SK-N-MC (cell line): Measurements from ENCODE around the gene CFAP74.
"Not testable (repeated sequence)": the region's sequence is repeated elsewhere in the genome, so short reads cannot be mapped to it uniquely, and the experiment has no call there.

ENCODE experiments used
- DNase-seq: peaks from one replicate; pipeline ENCODE4 v3.0.0-alpha.2; 2011; ENCODE audit warnings: low read depth, low spot score
- H3K27ac ChIP-seq: fragments of 200-600 bp; sonication (generic); 2 replicates; pipeline ENCODE4 v1.5.1; 2016; ENCODE audit warnings: mixed run types
- H3K36me3 ChIP-seq: fragments of 200-600 bp; sonication (generic); 2 replicates; pipeline ENCODE4 v1.6.1; 2017; ENCODE audit warnings: antibody characterized with exemption, low read length, mixed read lengths; ENCODE audit not compliant: insufficient read depth
- H3K4me3 ChIP-seq: fragments of 200-600 bp; sonication (generic); 2 replicates; pipeline ENCODE4 v1.5.1; 2016
- H3K9ac ChIP-seq: fragments of 200-600 bp; sonication (generic); 2 replicates; pipeline ENCODE4 v1.8.0; 2017; ENCODE audit warnings: mixed run types, mixed read lengths; ENCODE audit not compliant: insufficient read length
- H3K9me3 ChIP-seq: fragments of 200-600 bp; sonication (generic); 2 replicates; pipeline ENCODE4 v1.6.1; 2017; ENCODE audit warnings: low read depth, mild to moderate bottlenecking, antibody characterized with exemption, low read length, moderate library complexity, mixed read lengths
- EZH2 ChIP-seq: fragments of 200-600 bp; sonication (generic); IDR thresholded peaks from one replicate; pipeline ENCODE4 v1.6.1; 2017; ENCODE audit warnings: antibody characterized with exemption
- FOXP2 ChIP-seq: optimal IDR thresholded peaks from 2 replicates; pipeline ENCODE3; 2011; ENCODE audit warnings: mild to moderate bottlenecking, moderate library complexity; ENCODE audit not compliant: insufficient read depth; ENCODE audit errors: extremely low read length, control extremely low read depth
- POLR2AphosphoS5 ChIP-seq: IDR thresholded peaks from 2 replicates; pipeline ENCODE4 v1.6.1; 2012; ENCODE audit warnings: mild to moderate bottlenecking, low read depth, low read length, borderline replicate concordance

The CFAP74 gene

GRCh38 chr1:1987142-1987510 is 16.5 kb downstream of the CFAP74 start:
- DNase-seq: no peak

GRCh38 chr1:1986451-1987141 is 17.0 kb downstream of the CFAP74 start:
- TF ChIP-seq EZH2 (no peak), FOXP2 (no peak), POLR2AphosphoS5 (no peak)
- no peak overlapping the region for H3K27ac ChIP-seq
- H3K9ac ChIP-seq: no peak overlapping the region
- H3K36me3 ChIP-seq: no peaks in the 10 kb centered on the region
- H3K4me3 ChIP-seq: no peak overlapping the region
- no peak for DNase-seq
- no peaks in the 10 kb centered on the region for H3K9me3 ChIP-seq

More at GRCh38 chr1:1987142-1987510, 16.5 kb downstream of the CFAP74 start:
- no peak overlapping the region for H3K27ac ChIP-seq
- H3K9ac ChIP-seq: no peak overlapping the region
- H3K4me3 ChIP-seq: no peak overlapping the region
- H3K9me3 ChIP-seq: no peaks in the 10 kb centered on the region
- TF ChIP-seq FOXP2 (no peak), POLR2AphosphoS5 (no peak), EZH2 (no peak)
- H3K36me3 ChIP-seq: no peaks in the 10 kb centered on the region

DNA sequence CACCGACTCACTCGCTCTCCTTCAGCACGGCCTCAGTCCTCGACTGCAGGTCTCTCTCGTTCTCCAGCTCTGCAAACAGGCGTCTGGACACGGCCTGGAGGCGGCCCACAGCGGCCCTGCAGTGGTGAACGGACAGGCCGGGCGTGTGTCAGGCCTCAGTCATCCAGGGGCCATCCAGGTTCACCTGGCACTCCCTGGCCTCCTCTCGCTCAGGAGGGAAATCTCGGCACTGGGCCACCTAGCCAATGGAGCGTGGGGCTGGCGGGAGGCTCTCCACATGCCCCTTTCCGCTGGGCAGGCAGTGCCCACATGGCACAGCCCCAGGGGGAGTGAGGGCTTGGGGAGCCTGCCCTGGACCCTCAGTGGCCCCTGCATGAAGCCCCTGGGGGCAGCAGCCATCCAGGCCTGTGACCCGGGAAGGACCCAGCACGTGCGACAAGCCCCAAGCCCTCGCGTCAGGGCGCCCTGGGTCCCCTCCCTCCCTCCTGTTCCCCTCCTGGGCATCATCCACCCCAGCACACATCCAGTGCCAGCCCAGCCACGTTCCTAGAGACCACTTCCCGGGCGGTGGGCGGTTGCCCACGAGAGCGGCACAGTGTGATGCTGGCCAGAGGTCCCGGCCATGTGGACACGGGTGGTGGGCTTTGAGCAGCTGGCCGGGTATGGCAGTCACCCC is 18.1 kb downstream of the CFAP74 start:
- Histone ChIP-seq H3K4me3 (no peak overlapping the region), H3K36me3 (no peaks in the 10 kb centered on the region), H3K9me3 (no peaks in the 10 kb centered on the region), H3K27ac (no peak overlapping the region), H3K9ac (no peak overlapping the region)
- DNase-seq: no peak
- no peak for TF ChIP-seq EZH2

- no peak overlapping the region for H3K9ac ChIP-seq
- H3K9me3 ChIP-seq: no peaks in the 10 kb centered on the region
- H3K27ac ChIP-seq: no peak overlapping the region
- H3K36me3 ChIP-seq: no peaks in the 10 kb centered on the region
- DNase-seq: no peak
- no peak overlapping the region for H3K4me3 ChIP-seq
- TF ChIP-seq FOXP2 (no peak), EZH2 (no peak)
Observed at GRCh38 chr1:1984560-1985070, 19.0 kb downstream of the CFAP74 start.

- Histone ChIP-seq H3K36me3 (no peaks in the 10 kb centered on the region), H3K9me3 (no peaks in the 10 kb centered on the region), H3K27ac (no peak overlapping the region), H3K9ac (no peak overlapping the region), H3K4me3 (no peak overlapping the region)
- TF ChIP-seq EZH2: no peak
- TF ChIP-seq FOXP2: no peak
- TF ChIP-seq POLR2AphosphoS5: no peak
- no peak for DNase-seq
Observed at GRCh38 chr1:1982379-1983232, 21.0 kb downstream of the CFAP74 start.

GRCh38 chr1:1981631-1982327 is 21.8 kb downstream of the CFAP74 start:
- not testable (repeated sequence) for H3K36me3 ChIP-seq, H3K9ac ChIP-seq

GRCh38 chr1:1981142-1981500 is 22.5 kb downstream of the CFAP74 start:
- TF ChIP-seq FOXP2: no peak
- no peak for TF ChIP-seq POLR2AphosphoS5
- TF ChIP-seq EZH2: no peak
- Histone ChIP-seq H3K36me3 (no peaks in the 10 kb centered on the region), H3K27ac (no peak overlapping the region), H3K4me3 (no peak overlapping the region), H3K9me3 (no peaks in the 10 kb centered on the region), H3K9ac (no peak overlapping the region)
- no peak for DNase-seq

More at GRCh38 chr1:1981631-1982327, 21.8 kb downstream of the CFAP74 start:
- H3K27ac ChIP-seq, H3K4me3 ChIP-seq, H3K9me3 ChIP-seq, DNase-seq: not testable (repeated sequence)

- Histone ChIP-seq H3K9me3 (no peaks in the 10 kb centered on the region), H3K36me3 (no peaks in the 10 kb centered on the region), H3K27ac (no peak overlapping the region), H3K9ac (no peak overlapping the region), H3K4me3 (no peak overlapping the region)
- TF ChIP-seq EZH2: no peak
- TF ChIP-seq POLR2AphosphoS5: no peak
- TF ChIP-seq FOXP2: no peak
- no peak for DNase-seq
Observed at GRCh38 chr1:1980467-1981141, 23.0 kb downstream of the CFAP74 start.
